Neural progenitor cell (in vitro differentiated cells): Measurements from ENCODE around the gene ILKAP.

Experiments used
- CTCF ChIP-seq: fragments of 200-600 bp; sonication (generic); IDR thresholded peaks from 2 replicates; pipeline ENCODE4 v1.5.1; 2017; ENCODE audit warnings: antibody characterized with exemption, mild to moderate bottlenecking
- EZH2 ChIP-seq: fragments of 200-600 bp; sonication (generic); IDR thresholded peaks from 2 replicates; pipeline ENCODE4 v1.6.1; 2017; ENCODE audit warnings: antibody characterized with exemption, mild to moderate bottlenecking, moderate library complexity
- EZH2phosphoT487 ChIP-seq: fragments of 200-600 bp; sonication (generic); IDR thresholded peaks from 2 replicates; pipeline ENCODE4 v1.6.1; 2017; ENCODE audit warnings: antibody characterized with exemption

GRCh38 chr2:238238766-238239542 lies 35.5 kb upstream of the ILKAP start:
- TF ChIP-seq EZH2 (peak; percentile 43), CTCF (peak; percentile 7), EZH2phosphoT487 (peak; percentile 39)
